ENCODE measurements around the gene ADAP1.

The ADAP1 gene

DNA sequence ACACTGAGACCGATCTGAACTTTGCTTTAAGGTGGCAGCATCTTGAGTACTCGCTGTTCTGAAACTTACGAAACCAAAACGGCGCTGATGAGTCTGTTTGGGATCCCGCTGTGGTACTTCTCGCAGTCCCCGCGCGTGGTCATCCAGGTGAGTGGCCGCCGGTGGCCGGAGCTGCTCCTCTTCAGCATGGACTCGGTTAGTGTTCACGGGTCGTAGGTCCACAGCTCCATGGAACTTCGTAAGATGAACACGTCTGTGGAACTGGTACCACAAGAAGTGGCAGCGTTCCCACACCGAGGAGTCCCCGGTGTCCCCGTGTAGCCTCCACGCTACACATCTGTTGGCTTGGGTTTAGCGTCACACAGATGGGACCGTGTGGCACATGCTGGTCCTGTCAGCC, 88.6 kb downstream of the ADAP1 start:
- DNase-seq (ENCODE audit: low read depth in 3 of 3): no peak

DNA sequence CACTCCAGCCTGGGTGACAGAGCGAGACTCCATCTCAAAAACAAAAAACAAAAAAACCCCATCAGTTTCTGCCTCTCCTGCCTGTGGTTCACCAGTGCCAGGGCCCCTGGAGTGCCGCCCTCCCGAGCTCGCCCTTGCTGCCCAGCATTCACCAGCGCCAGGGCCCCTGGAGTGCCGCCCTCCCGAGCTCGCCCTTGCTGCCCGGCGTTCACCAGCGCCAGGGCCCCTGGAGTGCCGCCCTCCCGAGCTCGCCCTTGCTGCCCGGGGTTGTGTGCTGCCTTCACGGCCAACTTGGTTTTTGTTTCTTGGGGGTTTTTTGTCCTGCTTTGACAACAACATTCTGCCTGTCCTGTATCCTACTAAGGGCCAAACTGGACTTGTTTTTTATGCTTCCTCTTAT, 91.4 kb downstream of the ADAP1 start:
- DNase-seq (ENCODE audit: low read depth in 3 of 3): no peak

DNA sequence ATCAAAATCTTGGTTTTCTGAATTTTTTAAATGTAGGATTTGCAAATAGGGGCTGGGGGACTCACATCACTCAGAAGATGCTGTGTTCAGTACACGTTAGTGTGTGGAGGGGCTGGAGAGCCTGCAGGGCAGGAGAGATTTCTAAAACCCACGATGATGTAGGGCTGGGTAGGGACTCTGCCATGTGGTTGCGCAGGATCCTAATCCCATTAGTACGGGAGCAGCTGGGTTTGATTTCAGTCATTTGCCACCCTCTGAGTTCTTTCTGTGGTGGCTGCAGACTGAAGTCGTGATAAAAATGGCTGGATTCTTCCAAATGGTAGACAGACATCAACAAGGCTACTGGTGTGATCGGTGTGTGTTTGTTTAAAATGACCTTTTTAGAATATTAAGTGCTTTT, 92.3 kb downstream of the ADAP1 start:
- no peak for DNase-seq (ENCODE audit: low read depth in 3 of 3)

DNA sequence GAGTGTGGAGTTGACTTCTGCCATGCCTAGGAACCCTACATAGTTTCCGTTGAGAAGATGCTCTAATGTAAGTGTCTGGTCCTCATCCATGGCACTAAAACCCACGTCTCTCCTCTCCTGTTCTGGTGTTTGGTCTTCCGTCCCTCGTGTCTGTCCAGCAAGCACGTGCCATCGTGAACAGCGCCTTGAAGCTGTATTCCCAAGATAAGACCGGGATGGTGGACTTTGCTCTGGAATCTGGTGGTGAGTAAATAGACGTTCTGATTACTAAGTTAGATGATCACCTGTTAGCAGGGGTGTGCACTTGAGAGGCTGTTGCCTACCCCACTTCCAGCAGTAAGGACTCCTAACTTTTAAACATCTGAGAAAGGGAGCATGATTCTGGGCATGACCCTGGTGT, 93.3 kb downstream of the ADAP1 start:
- DNase-seq (ENCODE audit: low read depth in 3 of 3): no peak

DNA sequence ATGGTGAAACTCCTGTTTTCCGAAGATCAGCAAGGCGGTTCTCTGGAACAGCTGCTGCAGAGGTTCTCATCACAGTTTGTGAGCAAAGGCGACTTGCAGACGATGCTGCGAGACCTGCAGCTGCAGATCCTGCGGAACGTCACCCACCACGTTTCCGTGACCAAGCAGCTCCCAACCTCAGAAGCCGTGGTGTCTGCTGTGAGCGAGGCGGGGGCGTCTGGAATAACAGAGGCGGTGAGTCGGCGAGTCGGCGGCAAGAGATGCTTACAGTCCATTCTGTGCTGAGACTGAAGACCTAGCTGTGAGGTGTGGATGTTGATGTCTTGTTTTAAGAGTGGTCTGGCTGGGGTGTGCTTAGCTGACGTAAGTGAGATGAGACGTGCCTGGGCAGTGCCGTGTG, 94.3 kb downstream of the ADAP1 start:
- no peak for DNase-seq (ENCODE audit: low read depth in 3 of 3)

DNA sequence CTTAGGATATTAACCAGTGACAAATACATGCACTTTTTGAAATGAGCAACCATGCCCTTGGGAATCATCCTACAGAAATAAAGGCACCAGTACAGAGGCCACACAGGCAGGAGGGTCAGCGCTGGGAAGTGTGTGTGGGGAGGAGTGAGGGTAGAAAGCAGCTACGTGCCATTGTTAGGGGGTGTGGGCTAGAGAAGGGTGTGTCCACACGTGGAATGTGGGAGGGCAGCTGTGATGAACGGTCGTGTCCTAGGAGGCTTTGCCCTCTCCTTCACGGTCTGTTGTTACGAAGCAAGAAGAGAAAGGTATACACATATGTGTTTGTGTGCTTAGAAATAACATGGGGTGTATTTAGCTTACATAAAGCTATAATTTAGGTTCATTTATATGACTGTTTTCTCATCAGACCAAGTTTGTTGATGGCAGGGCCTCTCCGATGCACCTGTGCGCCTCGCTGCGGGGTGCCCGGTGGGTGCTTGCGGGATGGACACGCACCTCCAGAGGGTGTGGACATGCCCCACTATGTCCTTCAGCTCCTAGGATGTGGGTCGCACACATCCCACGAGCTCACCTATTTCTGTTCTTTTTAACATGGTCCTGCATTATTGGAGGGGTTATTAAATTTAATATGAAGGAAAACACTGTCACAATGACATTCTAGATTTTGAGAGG, 95.0 kb downstream of the ADAP1 start:
- DNase-seq (ENCODE audit: low read depth in 3 of 3): no peak

DNA sequence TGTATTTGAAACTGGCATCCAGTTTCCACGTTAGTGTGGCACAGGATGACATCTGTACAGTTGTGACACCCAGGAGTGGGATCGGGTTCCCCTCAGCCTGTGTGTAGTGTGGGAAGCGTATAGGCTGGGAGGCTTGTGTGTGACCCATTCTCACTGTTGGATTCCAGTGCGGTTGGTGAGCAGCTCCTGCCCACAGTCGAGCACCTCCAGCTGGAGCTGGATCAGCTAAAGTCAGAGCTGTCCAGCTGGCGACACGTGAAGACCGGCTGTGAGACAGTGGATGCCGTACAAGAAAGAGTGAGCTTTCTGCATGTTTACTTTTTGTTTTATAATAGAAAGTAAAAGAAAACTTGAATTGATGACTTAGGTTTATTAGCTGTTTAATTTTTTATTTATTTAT, 96.8 kb downstream of the ADAP1 start:
- DNase-seq (ENCODE audit: low read depth in 3 of 3): no peak

DNA sequence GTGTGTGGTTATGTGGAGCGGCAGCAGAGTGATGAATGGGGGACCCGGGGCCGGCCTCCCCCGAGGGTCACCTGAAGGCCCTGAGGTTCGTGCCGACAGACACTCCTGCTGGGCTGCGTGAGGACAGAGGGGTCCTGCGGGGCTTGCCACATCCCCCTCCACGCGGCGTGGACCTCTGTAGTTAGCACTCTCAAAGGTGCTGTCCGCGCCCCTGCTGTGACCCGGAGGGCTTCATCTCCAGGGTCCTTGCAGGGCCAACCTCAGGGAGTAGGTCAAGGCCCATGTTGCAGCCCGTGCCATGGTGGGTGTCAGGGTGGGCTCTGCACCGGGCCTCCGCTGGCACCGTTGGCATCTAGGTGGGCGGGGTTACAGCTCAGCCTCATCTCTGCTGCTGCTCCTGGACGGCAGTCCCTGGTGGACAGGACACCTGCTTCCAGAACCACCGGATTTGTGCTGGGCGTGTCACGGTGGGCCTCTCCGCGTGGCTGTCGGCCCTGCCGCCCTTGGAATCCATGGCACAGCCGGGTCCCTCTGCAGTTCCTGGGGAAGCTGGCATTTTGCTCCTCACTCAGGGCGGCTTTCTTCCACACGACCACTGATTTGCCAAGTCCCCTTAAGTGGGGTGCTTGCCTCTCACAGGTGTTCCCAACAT, 97.9 kb downstream of the ADAP1 start:
- no peak for DNase-seq (ENCODE audit: low read depth in 3 of 3)

DNA sequence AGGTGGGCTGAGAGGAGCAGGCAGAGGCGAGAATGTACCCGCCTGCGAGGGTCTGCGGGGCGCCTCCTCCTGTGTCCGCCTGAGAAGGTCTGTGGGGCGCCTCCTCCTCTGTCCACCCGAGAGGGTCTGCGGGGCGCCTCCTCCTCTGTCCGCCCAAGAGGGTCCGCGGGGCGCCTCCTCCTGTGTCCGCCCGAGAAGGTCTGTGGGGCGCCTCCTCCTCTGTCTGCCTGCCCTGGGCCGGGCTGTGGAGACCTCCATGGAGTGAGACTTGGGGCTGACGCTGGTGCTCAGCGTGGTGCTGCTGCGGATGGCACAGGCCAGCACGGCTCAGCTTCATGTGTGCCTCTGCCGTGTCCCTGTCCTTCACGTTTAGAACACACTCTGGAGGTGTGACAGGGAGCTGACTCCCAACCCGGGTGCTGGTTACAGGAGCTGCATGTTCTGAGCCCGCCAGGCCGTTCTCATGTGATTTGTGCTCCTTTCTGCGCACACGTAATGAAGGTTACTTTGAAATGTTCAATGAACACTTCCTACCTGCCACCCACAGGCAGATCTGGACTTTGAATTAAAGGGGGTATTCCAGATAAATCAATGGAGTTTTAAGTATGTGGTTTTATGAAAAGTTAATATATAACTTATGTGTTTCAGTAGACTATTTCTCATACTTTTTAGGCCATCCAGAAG, 98.7 kb downstream of the ADAP1 start:
- DNase-seq (ENCODE audit: low read depth in 3 of 3): no peak

DNA sequence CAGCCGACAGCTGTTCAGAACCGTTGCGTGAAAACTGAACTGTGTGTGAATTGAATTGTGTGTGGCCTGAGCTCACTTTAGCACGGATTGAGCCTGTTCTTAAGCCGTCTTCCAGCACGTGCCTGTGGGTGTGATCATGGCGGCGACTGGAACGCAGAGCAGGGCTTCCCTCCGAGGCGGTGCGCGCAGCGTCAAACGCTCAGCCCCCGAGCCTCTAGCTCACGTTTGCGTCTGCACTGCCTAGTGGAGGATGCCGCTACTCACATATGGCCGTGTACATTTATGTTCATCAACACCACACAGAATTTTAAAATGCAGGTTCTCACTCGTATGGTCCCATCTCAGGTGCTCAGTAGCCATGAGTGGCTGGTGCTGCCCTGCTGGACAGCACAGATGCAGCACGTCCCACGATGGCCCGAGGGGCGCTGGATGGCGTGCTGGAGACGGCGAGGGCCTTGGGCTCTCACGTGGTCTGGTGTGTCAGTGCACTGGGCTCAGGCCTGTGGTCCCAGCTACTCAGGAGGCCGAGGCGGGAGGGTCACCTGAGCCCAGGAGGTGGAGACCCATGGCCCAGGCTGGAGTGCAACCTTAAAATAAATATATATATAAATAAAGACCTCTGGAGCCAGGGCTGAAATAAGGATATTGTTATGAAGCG, 100.2 kb downstream of the ADAP1 start:
- no peak for DNase-seq (ENCODE audit: low read depth in 3 of 3)

DNA sequence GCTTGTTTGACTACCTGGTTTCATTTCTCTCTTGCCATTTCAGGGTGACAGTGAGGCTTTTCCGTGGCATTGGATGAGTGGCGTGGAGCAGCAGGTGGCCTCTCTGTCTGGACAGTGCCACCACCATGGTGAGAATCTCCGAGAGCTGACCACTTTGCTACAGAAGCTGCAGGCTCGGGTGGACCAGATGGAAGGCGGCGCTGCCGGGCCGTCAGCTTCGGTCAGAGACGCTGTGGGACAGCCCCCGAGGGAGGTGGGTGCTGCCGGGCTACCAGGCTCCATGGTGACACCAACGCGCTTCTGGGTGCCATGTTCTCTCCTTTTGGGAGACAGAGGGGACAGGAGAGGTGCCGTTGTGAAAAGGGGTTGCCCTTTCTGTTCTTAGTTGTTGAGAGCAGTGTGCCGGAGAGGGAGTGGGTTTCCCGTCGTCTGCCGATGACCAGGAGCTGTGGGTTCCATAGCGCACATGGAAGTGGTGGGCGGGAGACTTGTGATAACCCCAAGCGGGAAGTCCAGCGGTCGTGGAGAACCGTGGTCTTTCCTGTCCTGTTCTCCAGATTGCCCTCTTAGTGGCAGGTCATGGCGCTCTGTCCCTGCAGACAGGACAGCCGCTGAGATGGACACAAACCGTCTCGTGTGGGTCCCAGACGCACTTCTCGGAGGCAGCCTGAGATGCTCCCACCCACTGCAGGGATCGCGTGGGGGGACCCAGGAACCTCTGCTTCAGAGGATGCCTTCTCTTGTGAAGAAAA, 100.9 kb downstream of the ADAP1 start:
- DNase-seq (ENCODE audit: low read depth in 3 of 3): no peak

DNA sequence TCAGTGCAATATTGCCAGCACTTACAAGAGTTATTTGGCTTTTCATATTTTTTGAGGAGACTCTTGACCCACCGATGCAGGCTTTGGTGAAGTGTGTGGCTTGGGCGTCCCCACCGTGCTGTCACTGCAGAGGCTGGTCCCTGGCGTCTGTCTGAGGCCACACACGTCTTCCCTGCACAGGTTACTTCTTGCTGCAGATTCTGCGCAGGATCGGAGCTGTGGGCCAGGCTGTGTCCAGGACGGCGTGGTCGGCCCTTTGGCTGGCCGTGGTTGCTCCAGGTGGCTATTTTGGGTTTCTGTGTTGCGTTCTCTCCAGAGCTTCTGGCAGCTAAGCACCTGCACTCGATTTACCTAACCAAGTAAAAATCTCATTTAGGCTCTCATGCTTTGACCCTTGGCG, 103.3 kb downstream of the ADAP1 start:
- no peak for DNase-seq (ENCODE audit: low read depth in 3 of 3)

DNA sequence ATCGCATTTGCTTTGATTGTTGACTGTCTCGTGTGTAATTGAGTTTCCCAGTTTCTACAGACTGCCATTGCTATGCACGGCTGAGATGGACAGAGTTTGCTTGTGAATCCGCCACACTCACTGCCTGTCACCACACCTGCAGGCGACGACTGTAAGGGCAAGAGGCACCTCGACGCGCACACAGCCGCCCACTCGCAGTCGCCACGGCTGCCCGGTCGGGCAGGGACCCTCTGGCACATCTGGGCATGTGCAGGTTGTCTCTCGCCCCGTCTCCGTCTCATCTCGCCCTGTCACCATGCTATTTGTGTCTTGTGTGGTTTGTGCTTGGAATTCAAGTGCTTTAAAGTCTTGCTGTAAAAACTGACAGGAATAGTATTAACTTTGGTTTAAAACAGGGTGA, 104.7 kb downstream of the ADAP1 start:
- no peak for DNase-seq (ENCODE audit: low read depth in 3 of 3)

DNA sequence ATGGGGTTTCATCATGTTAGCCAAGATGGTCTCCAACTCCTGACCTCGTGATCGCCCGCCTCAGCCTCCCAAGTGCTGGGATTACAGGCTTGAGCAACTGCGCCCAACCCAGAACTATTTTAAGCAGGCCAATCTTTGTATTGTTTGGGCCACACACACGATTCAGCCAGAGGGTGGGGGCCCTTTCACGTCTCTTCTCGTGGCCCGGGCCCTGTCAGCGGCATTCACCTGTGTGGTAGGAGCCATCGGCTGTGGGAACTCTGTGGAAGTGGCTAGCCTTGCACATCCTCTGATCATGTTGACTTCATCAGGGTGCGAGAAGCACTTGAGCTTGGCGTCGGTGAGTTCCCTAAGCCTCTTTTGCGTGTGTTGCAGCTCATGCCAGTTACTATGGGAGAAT, 105.3 kb downstream of the ADAP1 start:
- DNase-seq (ENCODE audit: low read depth in 3 of 3): no peak

Data from stimulated activated CD4-positive, alpha-beta T cell treated with anti-CD3 and anti-CD28 coated beads, TNF-alpha, amount 100 ng/mL, for 4 hours (primary cell).